ENCODE data around the gene HTR1E.
"Not testable (repeated sequence)": the region's sequence is repeated elsewhere in the genome, so short reads cannot be mapped to it uniquely, and the experiment has no call there.

Gene HTR1E

GRCh38 chr6:86937219-86938079, at the start of gene HTR1E:
TSS of gene HTR1E (plus strand) at chr6:86937528. CDS start at chr6:87015335, 77,807 bp downstream.
- no peak for DNase-seq

GRCh38 chr6:86888301-86888700, 49.0 kb upstream of the HTR1E start:
- no peak for DNase-seq

GRCh38 chr6:86897265-86897664, 40.1 kb upstream of the HTR1E start:
- DNase-seq, result not testable (repeated sequence)

GRCh38 chr6:86913795-86914194, 23.5 kb upstream of the HTR1E start:
- no peak for DNase-seq

GRCh38 chr6:86916393-86916792, 20.9 kb upstream of the HTR1E start:
- DNase-seq, result no peak

- not testable (repeated sequence) for DNase-seq
Measured at GRCh38 chr6:86927138-86927537, 10.2 kb upstream of the HTR1E start.

- not testable (repeated sequence) for DNase-seq
Measured at GRCh38 chr6:86927859-86928258, 9.5 kb upstream of the HTR1E start.

- no peak for DNase-seq
Measured at GRCh38 chr6:86934365-86934764, 3.0 kb upstream of the HTR1E start.

- DNase-seq, result no peak
Measured at GRCh38 chr6:86936834-86937218, 502 bp upstream of the HTR1E start.

- no peak for DNase-seq
Measured at GRCh38 chr6:86938814-86939213, 1.5 kb downstream of the HTR1E start.

GRCh38 chr6:86941461-86941860, 4.1 kb downstream of the HTR1E start:
- DNase-seq, result no peak

- DNase-seq, result no peak
Measured at GRCh38 chr6:86942769-86943516, 5.6 kb downstream of the HTR1E start.

- no peak for DNase-seq
Measured at GRCh38 chr6:86943819-86944407, 6.6 kb downstream of the HTR1E start.

GRCh38 chr6:86949771-86950170, 12.4 kb downstream of the HTR1E start:
- no peak for DNase-seq

GRCh38 chr6:86952991-86953390, 15.7 kb downstream of the HTR1E start:
- no peak for DNase-seq

GRCh38 chr6:86959656-86960055, 22.3 kb downstream of the HTR1E start:
- no peak for DNase-seq

GRCh38 chr6:86961455-86962200, 24.3 kb downstream of the HTR1E start:
- DNase-seq, result no peak

GRCh38 chr6:86963352-86963751, 26.0 kb downstream of the HTR1E start:
- DNase-seq, result no peak

- no peak for DNase-seq
Measured at GRCh38 chr6:86964029-86964579, 26.8 kb downstream of the HTR1E start.

- no peak for DNase-seq
Measured at GRCh38 chr6:86966271-86966670, 28.9 kb downstream of the HTR1E start.

GRCh38 chr6:86969573-86969972, 32.2 kb downstream of the HTR1E start:
- DNase-seq, result no peak

- DNase-seq, result no peak
Measured at GRCh38 chr6:86973088-86973487, 35.8 kb downstream of the HTR1E start.

GRCh38 chr6:86978251-86978650, 40.9 kb downstream of the HTR1E start:
- DNase-seq, result no peak
